GM21515 (cell line): ENCODE data around the gene MAGI1.

ENCODE experiments used
- ATAC-seq: cut with Tn5 transposase; IDR thresholded peaks from one replicate; pipeline ENCODE4 v1.9.1; 2021; ENCODE audit not compliant: unreplicated experiment

MAGI1 gene

DNA sequence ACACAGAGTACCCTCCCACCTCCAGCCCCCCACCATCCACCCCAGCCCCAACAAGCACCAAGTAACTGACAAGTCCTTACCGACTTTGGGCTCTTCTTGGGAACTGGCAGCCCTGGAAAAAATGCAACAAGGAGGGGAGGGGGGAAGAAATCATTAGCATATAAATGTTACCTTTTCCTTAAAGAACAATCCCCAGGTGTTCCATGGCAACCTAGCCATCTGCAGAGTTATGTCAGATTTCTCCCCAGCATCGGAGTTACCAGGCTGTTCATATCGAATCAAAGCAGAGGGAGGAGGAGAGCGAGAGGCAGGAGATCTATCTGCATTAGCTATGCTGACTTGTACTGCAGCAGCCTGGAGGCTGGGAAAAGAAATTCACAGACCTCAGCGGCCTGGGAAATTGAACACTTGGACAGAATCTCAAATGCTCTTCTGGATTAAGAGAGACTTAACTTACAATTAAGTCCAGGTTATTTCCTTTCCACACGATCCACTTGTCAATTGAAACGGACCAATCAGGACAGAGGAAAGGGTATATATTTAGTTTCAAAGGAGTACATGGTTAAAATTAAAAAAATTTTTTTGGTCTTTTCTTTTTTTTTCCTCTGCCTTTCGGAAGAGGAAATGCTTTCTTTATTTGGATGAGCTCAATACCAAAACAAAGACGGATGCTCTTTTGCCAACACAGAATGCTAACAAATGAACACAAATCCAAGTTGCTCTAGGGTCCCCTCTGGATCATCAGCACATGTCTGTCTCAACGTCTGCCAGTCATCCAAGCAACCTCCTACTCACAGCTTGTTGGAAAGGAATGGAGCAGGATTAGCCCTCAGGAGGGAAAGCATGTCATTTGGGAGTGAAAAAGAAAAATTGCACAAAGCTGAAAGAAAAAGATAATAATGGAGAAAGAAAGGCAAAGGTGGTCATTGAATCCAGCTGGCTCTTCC is 637.1 kb downstream of the MAGI1 start:
- no peak for ATAC-seq

DNA sequence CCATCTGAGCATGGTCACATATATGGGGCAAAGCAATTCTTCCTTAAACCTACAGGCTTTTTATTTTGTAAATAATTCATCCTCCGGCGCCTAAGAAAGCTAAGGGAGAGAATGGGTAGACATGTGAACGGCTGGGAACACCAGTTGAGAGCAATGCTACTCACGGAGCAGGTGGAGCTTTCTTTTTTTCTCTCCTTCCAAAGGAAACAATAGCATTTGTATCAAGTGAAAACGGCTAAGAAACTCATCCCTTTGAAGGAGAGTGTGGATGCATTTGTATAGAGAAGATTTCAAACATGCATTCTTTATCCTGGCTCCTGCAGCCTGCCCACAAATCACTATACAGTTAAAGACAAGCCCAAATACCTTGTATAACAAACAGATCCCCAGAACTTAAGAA is 637.8 kb downstream of the MAGI1 start:
- no peak for ATAC-seq

DNA sequence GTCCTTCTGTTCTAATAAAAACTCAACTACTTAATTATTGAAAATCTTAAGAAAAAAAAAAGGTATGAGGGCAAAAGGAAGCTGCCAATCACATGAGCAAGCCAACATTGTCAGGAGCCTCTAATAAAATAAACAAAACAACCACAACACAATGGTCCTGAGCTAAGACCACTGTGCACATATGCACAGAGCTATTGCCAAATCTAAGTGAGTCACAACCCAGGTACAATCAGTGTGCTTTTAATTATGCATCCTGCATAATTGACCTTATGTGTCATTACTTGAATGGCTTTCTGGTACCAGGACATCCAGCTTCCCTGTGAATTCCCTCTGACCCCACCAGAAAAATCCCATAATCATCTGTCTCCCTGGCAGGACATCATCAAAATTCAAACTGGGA is 639.8 kb downstream of the MAGI1 start:
- no peak for ATAC-seq

DNA sequence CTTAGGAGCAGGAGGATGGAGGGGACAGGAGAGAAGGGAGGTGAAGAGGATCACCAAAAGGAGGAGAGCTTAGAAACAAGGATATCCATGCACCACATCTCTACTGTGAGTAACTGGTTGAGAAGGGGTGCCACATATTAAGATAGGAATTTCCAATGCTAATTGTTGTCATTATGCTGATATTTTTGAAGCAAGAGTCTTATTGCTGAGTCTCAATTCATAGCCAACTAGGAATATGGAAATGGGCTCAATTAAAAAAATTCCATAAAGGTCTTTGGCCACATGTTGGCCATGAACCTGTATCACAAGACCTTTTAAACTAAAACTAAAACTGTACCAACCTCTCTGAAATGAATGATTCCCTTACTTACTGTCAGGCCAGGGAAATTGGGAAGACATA is 642.6 kb downstream of the MAGI1 start:
- ATAC-seq, result no peak

DNA sequence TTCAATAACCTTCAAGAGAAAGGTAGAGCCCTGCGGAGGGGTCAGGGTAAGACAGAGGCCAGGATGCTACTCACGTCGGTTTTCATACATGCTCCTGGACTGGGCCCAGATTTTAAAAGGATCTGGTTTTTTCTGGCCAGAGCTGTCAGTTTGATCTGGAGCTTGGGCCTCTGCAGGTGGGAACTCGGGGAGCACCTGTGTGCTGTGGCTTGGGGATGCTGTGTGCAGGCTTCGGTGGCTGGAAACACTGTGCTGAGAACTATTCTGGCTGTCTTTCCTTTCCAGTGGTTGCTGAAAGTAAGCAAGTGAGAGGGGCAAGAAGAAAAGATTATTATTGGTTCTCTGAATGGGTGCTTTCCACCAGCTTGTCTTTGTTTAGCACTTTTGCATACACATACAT is 647.6 kb downstream of the MAGI1 start:
- ATAC-seq, result no peak

DNA sequence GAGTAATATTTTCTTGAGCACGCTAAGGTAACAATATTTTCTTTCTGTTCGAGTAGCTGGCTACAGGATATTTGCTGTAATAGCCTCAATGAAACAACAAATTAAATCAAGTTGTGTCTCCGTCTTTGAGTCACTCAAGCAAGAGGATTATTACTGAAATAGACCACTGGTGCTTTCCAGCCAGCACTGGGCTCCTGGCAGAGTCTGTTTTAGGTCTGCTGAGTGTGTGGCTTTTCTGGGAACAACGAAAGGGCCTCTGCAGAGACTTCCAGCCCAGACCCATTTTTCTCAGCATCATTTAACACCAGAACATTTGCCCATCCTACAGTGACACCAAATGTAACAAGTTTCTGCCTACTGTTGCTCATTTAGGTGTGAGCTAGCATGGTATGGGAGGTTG is 652.9 kb downstream of the MAGI1 start:
- ATAC-seq, result no peak

DNA sequence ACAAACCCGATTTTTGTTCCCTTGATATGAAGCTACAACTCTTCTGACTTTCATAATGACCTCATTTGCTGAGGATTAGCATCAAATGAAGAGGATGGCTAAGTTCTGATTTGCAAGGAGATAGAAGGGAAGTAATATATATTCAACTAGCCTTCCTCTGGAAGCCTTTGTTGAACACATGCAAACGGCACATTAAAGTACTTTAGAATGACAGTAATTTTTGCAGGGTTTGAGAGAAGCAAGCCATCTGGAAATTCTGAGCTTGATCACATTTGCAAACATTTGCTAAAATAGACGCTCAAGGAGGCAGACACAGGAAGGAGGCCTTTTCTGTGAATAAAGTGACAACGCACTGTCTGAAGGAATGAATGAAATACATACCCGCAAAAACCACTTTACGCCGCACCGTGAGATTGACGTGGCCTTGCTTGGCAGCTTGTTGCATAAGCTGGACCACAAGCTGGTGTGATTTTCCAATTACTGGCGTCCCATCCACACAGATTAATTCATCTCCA is 657.2 kb downstream of the MAGI1 start:
- ATAC-seq, result no peak

DNA sequence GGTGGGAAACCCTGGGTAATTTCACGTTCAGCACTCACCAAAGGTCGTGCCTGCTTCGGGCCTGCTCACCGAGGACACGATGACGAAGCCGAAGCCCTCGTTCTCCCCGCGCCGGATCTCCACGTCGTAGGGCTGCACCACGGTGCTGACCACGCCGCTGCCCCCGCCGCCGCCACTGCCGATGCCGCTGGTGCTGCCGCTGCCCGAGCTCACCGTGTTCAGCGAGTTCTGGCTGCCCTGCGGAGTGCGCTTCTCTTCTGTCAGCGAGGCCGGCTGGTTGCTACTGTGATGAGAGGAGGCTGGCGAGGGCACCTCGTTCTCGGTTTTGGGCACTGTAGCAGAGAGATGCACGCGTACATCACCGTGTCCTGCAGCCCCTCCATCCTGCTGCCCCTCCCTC is 659.5 kb downstream of the MAGI1 start:
- no peak for ATAC-seq

DNA sequence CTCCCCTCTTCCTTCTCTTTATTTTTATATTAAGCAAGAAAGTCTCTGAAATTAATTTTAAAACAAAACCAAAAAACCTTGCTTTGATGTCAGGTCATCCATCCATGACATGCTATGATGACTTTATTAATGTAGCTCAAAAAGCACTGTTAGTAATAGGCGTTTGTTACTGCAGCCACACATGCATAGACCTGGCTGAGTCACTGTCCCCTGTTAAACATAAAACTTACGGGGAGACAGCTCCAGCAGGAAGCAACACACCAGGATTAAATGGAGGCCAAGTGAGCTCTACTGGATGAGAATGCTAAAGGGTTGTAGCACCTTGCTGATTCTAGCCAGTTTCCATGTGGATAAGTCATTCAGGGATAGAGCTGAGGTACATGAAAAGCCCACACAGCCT is 661.1 kb downstream of the MAGI1 start:
- no peak for ATAC-seq

DNA sequence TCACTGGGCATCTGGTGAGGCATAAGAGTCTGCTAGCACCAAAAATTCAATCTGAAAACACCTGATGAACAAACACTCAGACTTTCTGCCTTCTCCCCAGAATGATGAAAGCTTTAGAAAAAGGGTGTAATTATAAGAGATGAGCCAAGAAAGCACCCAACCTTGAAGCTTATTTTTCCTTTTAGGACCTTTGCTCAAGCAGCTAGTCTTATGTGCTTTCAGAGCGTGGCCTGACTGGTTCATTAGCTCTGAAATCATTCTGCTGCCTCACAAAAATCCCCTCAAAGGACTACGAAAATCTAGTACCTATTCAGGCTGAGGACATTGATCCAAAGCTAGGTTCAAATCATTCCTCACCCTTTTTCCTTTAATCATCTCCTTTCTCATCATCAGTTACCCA is 662.3 kb downstream of the MAGI1 start:
- no peak for ATAC-seq

DNA sequence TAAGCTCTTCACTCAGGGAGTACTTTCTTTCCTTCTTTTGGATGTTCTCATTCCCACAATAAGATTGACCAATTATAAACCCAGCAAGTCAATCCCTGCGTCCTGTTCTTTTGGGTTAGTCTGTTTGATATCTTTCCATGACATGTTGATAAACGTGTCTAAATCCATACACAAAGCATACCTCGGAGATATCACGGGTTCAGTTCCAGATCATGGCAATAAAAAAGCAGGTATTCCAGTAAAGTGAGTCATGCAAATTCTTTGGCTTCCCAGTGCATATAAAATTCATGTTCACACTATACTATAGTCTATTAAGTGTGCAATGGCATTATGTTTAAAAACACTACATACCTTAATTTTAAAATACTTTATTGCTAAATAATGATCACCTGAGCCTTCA is 667.7 kb downstream of the MAGI1 start:
- no peak for ATAC-seq

DNA sequence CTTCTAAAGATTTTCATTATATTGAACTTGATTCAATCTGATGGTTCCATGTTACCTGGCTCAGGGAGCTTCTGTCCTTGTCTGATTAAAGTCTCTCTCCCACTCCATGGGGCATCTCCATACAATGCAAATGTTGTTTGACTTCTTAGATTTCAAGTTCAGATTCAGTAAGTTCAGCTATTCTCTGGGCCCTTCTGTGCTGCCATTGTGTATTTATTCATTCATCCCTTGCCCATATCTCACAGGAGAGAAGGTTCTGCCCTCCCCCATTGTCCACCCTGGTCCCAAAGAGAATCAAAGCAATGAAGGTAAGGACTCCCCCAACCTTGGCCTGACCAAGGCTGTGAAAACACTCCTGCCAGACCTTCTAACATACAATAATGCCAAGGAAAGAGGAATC is 669.9 kb downstream of the MAGI1 start:
- no peak for ATAC-seq

DNA sequence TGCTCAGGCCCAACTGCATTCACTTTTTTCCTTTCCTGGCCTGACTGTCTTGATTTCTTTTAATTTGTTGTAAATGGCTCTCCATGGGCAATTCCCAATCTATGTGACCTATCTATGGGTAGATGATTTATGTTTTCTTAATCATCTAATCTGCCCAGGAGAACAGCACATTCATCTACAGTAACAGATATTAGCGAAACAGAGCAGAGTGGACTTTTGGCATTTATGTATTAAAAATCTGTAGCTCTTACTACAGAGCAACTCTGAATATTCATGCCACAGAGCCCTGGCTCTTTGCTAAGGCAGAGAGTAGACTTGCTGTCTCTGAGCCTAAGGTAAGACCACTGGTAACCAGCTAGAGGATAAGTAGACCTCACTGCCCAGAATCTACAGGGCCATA is 676.0 kb downstream of the MAGI1 start:
- ATAC-seq, result no peak

DNA sequence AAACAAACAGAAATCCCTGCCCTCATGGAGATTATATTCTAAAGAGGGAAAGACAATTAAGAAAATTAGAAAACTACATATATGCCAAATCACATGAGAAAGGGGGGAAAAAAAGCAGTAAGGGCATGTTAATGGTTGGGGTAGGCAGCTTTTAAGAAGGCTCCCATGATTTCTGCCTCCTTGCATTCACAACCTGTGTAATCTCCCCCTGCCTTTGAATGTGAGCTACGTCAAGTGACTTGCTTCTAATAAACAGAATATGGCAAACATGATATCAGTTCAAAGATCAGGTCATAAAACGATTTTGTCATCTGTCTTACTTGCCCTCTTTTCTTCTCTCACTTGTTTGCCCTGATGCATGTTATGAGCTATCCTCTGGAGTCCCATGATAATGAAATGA is 677.3 kb downstream of the MAGI1 start:
- no peak for ATAC-seq

DNA sequence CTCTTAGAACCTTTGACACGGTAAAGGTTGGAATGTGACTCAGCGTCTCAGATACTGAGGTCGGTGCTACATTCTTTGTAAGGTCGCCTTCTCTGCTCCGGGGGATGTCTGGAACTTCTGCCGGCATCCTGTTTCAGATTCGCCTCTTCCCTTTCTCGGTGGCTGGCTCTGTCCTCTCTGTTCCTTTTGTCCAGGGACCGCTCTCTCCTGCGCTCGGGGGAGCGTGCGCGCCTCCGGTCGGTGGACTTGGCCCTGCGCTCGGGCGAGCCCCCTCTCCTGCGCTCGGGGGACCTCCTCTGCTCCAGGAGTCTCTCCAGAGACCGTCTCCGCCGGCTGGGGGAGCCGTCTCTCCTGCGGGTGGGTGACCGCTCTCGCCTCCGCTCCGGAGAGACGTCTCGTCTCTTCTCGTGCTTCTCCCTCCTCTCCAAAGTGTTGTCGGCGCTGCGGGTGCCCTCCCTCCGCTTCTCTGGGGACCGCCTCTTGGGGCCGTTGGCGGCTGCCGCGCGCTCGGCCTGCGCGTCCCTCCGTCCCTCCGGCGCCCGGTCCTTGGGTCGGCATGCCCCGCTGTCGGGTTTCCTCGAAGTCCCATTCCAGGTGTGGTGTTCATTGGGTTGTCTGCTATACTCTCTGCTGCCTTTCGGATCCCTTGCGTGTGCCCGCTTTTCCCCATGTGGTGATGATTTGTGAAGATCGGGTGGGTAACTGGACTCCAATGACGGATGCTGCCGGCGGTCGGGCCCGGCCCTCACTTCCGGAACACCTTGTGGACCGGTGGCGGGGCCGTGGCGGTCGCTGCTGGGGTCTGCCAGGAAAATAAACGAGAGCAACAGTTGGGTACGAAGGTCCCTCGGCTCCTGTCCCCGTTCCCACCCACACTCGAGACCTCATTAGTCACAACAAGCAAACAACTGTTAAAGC is 682.1 kb downstream of the MAGI1 start:
- no peak for ATAC-seq

DNA sequence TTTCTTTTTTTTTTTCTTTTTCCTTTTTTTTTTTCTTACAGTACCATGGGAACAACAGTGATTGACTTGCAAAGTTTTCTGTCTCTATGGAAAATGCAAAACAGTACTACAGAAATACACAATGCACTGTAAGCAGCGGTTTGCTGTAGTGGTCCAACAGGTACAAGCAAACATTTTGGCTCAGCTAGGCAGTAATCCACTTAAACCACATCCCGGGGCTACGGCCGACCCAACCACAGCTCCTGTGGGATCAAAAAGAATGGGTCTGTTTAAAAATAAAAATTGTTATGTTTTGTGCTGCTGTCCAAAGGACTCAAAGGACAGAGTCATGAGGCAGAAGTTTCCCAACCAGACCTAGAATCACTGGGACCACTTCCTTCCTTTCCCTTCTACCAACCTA is 683.8 kb downstream of the MAGI1 start:
- ATAC-seq, result no peak

DNA sequence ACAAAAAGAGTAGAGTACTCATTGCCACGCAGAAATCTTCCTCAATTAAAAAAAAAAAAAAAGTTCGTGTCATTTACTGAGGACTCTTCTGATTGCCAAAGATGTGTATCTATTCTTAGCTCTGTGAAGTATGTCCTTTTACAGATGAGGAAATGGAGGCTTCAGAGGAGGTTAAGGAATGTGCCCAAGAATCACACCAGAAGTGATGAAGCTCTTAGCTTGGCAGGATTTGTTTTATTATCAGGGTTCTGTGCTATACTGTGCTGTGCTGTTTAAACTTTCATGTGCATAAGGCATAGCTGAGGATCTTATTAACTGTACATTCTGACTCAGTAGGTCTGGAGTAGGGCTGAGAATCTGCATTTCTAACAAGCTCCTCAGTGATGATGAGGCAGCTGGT is 685.8 kb downstream of the MAGI1 start:
- ATAC-seq, result no peak

DNA sequence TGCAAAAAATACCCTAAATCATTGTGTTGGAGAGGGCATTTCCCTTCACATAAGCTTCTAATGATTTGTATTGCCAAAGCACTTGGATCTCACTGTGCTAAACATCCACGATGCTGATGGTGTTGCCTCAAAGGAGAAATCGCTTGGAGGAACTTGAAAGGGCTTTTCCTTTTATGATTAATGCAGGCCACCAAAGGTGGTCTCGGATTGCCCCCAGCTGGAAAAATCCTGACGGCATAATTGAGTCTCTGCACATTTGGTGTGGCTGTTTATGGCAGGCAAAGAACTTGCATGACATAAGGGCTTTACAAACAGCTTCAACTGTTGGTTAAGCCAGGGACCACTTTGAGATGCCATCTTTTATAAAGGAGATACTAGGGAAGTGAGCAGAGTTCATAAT is 687.0 kb downstream of the MAGI1 start:
- ATAC-seq, result no peak

DNA sequence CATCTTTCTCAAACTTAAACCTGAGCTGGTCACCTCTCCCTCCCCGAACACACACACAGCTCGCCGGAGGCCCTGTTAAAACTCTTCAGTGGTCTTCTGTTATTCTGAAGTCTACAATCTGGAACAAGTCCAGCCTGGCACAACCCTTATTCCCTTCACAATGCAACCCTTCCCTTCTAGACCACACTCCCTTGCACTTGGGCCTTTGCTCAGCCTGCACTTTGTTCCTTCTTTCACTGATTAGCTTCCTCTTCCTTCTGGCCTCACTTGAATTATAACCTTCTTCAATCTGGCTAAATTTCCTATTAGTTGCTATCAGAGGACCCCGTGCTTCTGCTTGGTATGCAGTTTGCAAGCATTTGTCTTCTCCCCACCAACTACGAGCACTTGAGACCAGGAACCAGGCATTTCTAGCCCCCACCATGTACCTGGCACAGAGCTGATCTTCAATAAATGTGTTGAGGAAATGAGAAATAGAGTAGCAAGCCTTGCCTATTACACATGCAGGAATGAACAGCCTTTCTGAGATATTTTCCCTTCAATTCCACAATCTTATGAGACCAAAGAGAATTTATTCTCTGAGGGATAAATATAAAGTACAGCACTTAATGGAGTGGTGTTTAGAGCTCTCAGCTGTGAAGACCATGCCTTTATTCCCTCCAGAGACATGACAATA is 687.8 kb downstream of the MAGI1 start:
- ATAC-seq, result no peak

DNA sequence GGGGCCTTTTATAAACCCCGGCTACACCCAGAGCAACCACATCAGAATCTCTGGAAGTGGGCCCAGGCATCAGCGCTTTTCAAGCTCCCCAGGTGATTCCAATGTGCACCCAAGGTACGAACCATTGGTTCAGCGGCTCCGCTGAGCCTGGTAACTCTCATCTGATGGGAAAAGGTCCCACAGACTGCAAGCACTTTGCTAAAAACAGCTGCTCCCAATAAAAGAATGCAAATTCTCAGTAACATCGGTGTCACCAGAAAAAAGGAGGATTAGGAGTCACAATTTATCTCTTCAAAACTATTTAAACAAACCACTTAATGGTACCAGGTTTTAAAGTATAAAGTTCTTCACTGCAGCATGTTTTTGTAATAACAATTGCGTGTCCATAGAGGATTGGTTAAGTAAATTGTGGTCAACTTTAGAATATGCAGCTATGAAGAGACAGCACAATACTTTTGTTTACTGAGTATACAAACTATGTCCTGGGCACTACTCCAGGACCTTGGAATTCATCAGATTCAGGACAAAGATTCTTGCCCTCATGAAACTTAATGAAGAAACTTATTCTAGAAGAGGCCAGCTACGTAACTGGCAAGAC is 690.2 kb downstream of the MAGI1 start:
- ATAC-seq, result no peak

DNA sequence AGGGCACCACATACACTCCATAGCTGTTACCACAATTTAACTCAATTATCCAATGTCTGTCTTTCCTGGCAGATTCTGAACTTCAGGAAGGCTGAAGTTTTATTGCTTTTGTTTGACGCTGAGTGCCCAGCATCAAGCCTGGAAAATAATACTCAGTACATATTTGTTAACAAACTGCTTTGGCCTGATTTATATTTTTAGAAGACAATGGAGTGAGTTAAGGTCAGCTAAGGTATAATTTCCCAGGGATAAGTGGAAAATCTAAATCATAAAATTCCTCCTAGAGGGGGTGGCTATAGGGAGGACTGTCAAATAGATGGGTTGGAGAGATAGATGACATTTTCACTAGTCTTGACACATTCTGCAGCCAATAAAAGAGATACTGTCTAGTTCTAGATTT is 691.6 kb downstream of the MAGI1 start:
- ATAC-seq, result no peak
